Frontal cortex (tissue), 4 donors: ENCODE data around the gene CADM1. TPM values are rescaled to one million over a fixed set of nuclear protein-coding genes. Genes with fewer than 3 reads are reported as not detected.
A peak's percentile ranks its signal among the peaks of the same experiment; 100 is the strongest.

Experiments
- DNase-seq, 2 donors: peaks; one replicate each; pipeline ENCODE4 v3.0.0; 2012; ENCODE audit warnings: low spot score in 2 of 2
- FAIRE-seq: peaks from 2 replicates; lab custom pipeline; 2012; peaks lifted over from hg19 to GRCh38; lab: Jason Lieb, UNC
- total RNA-seq: library from RNA; depleted of rRNA; stranded (reverse); fragments of >200 nt; gene quantifications from one replicate; pipeline ENCODE4 v1.2.3, GENCODE V29; 2014
- donor health status: control.
- donor health status: control.
- donor health status: control.

Gene CADM1
- total RNA-seq, 1 donor from 2014 or later, result 195 TPM

- no peak for FAIRE-seq
- DNase-seq, result no peak
Observed at GRCh38 chr11:115333121-115333520, 171.1 kb downstream of the CADM1 start.

GRCh38 chr11:115330684-115331482 lies 173.3 kb downstream of the CADM1 start:
- FAIRE-seq (no peak), DNase-seq (no peak)

- no peak for DNase-seq
- no peak for FAIRE-seq
Observed at GRCh38 chr11:115326526-115326925, 177.7 kb downstream of the CADM1 start.

- FAIRE-seq (no peak), DNase-seq (no peak)
Observed at GRCh38 chr11:115325523-115325922, 178.7 kb downstream of the CADM1 start.

- peak; percentile 23 for FAIRE-seq
- DNase-seq, result peak; percentile 8 to 10
Observed at GRCh38 chr11:115324581-115325432, 179.4 kb downstream of the CADM1 start.

- FAIRE-seq, result no peak
Observed at GRCh38 chr11:115322553-115323203, 181.5 kb downstream of the CADM1 start.

GRCh38 chr11:115321605-115322289 lies 182.5 kb downstream of the CADM1 start:
- FAIRE-seq, result no peak
- no peak for DNase-seq

More at GRCh38 chr11:115322553-115323203, 181.5 kb downstream of the CADM1 start:
- DNase-seq, result no peak

GRCh38 chr11:115317277-115318185 lies 186.7 kb downstream of the CADM1 start:
- FAIRE-seq, result no peak

GRCh38 chr11:115316696-115317095 lies 187.5 kb downstream of the CADM1 start:
- DNase-seq, result no peak
- no peak for FAIRE-seq

More at GRCh38 chr11:115317277-115318185, 186.7 kb downstream of the CADM1 start:
- no peak for DNase-seq

- FAIRE-seq (no peak), DNase-seq (no peak)
Observed at GRCh38 chr11:115314330-115314920, 189.8 kb downstream of the CADM1 start.

GRCh38 chr11:115313224-115313838 lies 190.9 kb downstream of the CADM1 start:
- FAIRE-seq, result no peak
- DNase-seq, result no peak

- DNase-seq (no peak), FAIRE-seq (no peak)
Observed at GRCh38 chr11:115311949-115312348, 192.3 kb downstream of the CADM1 start.

- no peak for FAIRE-seq
- no peak for DNase-seq
Observed at GRCh38 chr11:115306689-115307088, 197.5 kb downstream of the CADM1 start.

GRCh38 chr11:115304774-115305472 lies 199.3 kb downstream of the CADM1 start:
- FAIRE-seq (no peak), DNase-seq (no peak)

GRCh38 chr11:115303929-115304531 lies 200.2 kb downstream of the CADM1 start:
- FAIRE-seq (no peak), DNase-seq (no peak)

- DNase-seq, result no peak
- FAIRE-seq, result no peak
Observed at GRCh38 chr11:115302946-115303703, 201.1 kb downstream of the CADM1 start.
